ENCODE data around the gene PICK1.
A peak's percentile ranks its signal among the peaks of the same experiment; 100 is the strongest.
"Not testable (repeated sequence)": the region's sequence is repeated elsewhere in the genome, so short reads cannot be mapped to it uniquely, and the experiment has no call there.

Gene PICK1

DNA sequence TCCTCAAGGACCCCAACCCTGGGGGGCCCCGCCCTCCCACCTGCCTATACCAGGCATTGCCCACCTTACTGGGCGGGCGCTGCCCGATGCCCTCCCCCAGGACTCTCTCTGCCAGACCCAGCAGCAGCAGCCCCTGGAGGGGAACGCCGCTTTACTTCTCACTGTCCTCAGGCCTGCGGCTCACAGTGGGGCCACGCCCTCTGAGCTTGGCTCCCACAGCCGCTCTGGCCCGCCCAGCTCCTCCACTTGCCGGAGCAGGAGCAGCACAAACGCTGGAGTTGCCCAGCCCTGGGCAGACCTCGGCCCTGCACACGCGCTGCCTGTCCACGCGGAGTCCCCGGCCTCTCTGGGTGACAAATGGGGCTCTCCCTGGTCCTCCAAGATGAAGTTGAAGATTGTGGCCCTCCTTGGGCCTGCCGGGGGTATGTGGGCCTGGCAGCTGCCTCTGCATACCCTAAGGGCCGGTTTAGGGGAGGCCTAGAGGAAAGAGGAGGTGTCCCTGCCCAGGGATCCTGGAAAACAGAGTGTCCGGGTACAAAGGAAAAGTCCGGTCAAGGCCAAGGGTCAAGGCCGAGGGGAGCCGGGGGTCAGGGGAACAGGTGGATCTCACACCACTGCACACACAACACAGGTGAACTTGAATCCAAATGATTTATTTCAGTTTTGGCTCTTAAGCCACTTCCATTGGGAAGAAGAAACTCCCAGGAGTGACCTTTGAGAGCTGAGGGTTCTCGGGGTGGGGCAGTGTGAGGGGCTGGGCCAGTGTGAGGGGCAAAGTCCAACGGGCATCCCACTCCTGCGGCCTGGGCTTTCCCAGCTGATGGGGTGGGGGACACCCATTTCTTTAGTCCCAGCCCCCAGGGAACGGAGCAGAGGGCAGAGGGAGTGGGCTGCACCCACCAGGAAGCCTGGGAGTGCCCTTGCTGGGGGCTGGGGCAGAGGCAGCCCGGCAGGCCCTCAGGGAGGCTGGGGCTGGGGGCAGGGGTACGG lies 54.0 kb downstream of the PICK1 start:
- no peak for DNase-seq (ENCODE audit: insufficient read length, low spot score)
- no peak for FAIRE-seq

- FAIRE-seq (no peak), DNase-seq (ENCODE audit: insufficient read length, low spot score) (no peak)
Observed at GRCh38 chr22:38111925-38112355, 54.7 kb downstream of the PICK1 start.

DNA sequence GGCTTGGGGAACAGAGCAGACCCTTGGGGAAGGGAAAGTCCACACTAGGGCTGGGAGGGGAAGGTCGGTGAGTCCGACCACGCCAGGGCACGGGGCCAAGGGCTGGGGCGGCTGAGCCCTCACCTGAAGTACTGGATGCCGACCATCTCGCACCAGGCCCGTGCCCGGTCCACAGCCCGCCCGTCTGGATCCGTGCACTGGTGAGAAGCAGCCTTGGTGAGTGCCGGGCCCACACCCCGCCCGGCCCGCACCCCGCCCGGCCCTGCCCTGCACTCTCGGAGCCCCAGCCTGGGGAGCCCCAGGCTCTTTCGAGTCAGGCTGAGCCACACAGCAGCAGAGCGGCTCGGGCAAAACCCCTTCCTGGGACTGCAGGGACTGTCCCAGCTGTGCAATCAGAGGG lies 55.2 kb downstream of the PICK1 start:
- FAIRE-seq = no peak
- DNase-seq (ENCODE audit: insufficient read length, low spot score) = no peak

- FAIRE-seq = peak; percentile 31
- DNase-seq (ENCODE audit: insufficient read length, low spot score) = peak; percentile 85
Observed at GRCh38 chr22:38114484-38115398, 57.5 kb downstream of the PICK1 start.

GRCh38 chr22:38115423-38116205 lies 58.4 kb downstream of the PICK1 start:
- FAIRE-seq = no peak
- no peak for DNase-seq (ENCODE audit: insufficient read length, low spot score)

DNA sequence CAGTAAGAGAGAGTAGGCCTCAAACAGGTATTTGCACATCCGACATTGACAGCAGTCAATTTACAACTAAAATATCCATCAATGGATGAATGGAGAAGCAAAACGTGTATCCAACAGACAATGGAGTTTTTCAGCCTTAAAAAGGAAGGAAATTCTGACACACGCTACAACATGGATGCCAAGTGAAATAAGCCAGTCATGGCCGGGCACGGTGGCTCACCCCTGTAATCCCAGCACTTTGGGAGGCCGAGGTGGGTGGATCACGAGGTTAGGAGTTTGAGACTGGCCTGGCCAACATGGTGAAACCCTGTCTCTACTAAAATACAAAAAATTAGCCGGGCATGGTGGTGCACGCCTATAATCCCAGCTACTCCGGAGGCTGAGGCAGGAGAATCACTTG lies 60.4 kb downstream of the PICK1 start:
- FAIRE-seq = not testable (repeated sequence)

GRCh38 chr22:38118182-38118581 lies 61.0 kb downstream of the PICK1 start:
- DNase-seq (ENCODE audit: insufficient read length, low spot score) = no peak
- no peak for FAIRE-seq

More for the DNA sequence above, 60.4 kb downstream of the PICK1 start:
- not testable (repeated sequence) for DNase-seq (ENCODE audit: insufficient read length, low spot score)

- not testable (repeated sequence) for FAIRE-seq; DNase-seq (ENCODE audit: insufficient read length, low spot score)
Observed at GRCh38 chr22:38118747-38119146, 61.5 kb downstream of the PICK1 start.

- DNase-seq (ENCODE audit: insufficient read length, low spot score) (no peak), FAIRE-seq (no peak)
Observed at GRCh38 chr22:38120359-38121110, 63.3 kb downstream of the PICK1 start.

- FAIRE-seq = no peak
Observed at GRCh38 chr22:38122616-38123015, 65.4 kb downstream of the PICK1 start.

DNA sequence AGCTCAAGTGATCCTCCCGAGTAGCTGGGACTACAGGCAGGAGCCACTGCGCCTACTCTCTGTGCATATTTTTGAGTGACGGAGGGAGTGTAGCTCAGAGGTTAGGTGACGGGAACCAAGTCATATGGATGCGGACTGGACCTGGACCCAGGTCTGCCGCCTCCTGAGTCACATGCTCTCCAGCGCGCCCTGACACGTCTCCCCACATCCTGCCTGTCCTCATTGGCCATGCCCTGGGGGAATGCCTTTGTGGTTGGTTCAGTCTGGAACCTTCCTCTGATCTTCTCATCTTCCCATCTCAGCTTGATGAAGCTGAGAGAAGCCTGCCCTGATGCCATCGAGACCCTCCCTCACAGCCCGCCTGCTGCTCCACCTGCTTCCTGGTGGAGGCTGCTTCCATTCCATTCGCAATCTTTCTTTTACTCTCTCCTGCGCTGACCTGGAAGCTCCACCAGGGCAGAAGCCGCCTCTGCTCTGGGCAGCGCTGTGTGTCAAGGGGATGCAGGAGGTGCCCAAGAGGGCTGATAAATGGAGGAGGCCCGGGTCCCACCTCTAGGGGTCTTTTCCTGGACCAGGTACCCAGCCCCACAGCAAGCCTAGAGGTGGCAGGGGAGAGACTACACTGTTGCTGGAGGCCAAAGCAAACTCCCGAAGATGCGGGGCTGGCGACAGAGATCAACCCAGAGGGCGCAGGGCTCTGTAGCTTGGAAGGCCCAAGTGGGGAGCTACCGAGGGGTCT lies 67.2 kb downstream of the PICK1 start:
- FAIRE-seq = no peak
- DNase-seq (ENCODE audit: insufficient read length, low spot score) = no peak

More at GRCh38 chr22:38122616-38123015, 65.4 kb downstream of the PICK1 start:
- DNase-seq (ENCODE audit: insufficient read length, low spot score) = no peak

DNA sequence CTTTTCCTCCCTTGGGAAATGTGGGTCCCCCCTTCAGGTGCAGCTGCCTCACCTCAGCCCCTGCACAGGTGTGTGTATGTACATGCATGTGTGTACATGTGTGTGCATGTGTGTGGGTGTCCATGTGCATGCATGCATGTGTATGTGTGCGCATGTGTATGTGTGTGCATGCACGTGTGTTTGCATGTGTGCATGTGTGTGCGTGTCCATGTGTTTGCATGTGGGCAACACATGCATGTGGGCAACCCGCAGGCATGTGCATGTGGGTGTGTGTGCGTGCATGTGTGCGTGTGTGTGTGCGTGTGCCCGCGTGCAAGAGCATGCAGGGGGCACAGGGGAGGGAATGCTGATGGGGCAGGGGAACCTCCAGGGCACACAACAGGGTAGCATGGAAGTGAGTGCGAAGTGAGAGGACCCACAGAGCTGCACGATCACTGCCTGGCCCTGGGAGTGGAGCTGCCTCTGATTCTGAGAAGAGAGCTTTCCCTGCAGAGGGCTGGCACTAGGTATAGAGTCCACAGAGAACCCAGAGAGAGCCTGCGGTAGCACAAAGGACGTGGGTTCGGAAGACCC lies 67.9 kb downstream of the PICK1 start:
- FAIRE-seq (no peak), DNase-seq (ENCODE audit: insufficient read length, low spot score) (no peak)

Data from HTR-8/SVneo (cell line).